Activated B cell treated with CpG ODN at 0.5 μM for 24 hours (primary cell): Measurements from ENCODE around the gene GLRX2. TPM values are rescaled to one million over a fixed set of nuclear protein-coding genes. Genes with fewer than 3 reads are reported as not detected.
A peak's percentile ranks its signal among the peaks of the same experiment; 100 is the strongest.
"Not testable (repeated sequence)": the region's sequence is repeated elsewhere in the genome, so short reads cannot be mapped to it uniquely, and the experiment has no call there.

ENCODE experiments used
- ATAC-seq: fragments of 200-7000 bp; cut with Tn5 transposase; one replicate; pipeline ENCODE4 v1.10.0; 2021; ENCODE audit warnings: low read depth, mild to moderate bottlenecking, moderate library complexity
- CTCF ChIA-PET: fragments of 350-600 bp; sonication (Branson Sonifier 250); formaldehyde crosslinking; loops from one replicate; lab custom pipeline; 2021; ENCODE audit warnings: antibody characterized with exemption; lab: Charles Lee
- POLR2A ChIA-PET: fragments of 350-600 bp; sonication (Branson Sonifier 250); formaldehyde crosslinking; loops from one replicate; lab custom pipeline; 2021; ENCODE audit warnings: antibody characterized with exemption; lab: Charles Lee
- DNase-seq: peaks from one replicate; pipeline ENCODE4 v3.0.0; 2022
- H3K27ac Mint-ChIP-seq: one replicate; pipeline ENCODE4 v1.8.0; 2020; ENCODE audit warnings: mixed read lengths
- H3K27me3 Mint-ChIP-seq: one replicate; pipeline ENCODE4 v1.8.0; 2021; ENCODE audit warnings: mixed read lengths
- H3K36me3 Mint-ChIP-seq: one replicate; pipeline ENCODE4 v1.8.0; 2021; ENCODE audit warnings: low read depth, mixed read lengths
- H3K4me1 Mint-ChIP-seq: one replicate; pipeline ENCODE4 v1.8.0; 2021; ENCODE audit warnings: mixed read lengths
- H3K4me3 Mint-ChIP-seq: one replicate; pipeline ENCODE4 v1.8.0; 2020; ENCODE audit warnings: mild to moderate bottlenecking, mixed read lengths
- H3K9me3 Mint-ChIP-seq: one replicate; pipeline ENCODE4 v1.8.0; 2020; ENCODE audit warnings: mixed read lengths
- CTCF ChIP-seq: fragments of 200-600 bp; IDR thresholded peaks from one replicate; pipeline ENCODE4 v1.8.0; 2022; ENCODE audit warnings: antibody characterized with exemption, mild to moderate bottlenecking
- intact Hi-C: fragments of 100-400 bp; cut with micrococcal nuclease; formaldehyde crosslinking; loops from one replicate; pipeline ENCODE4 v1.15.1; 2024
- total RNA-seq: library from RNA; stranded (reverse); gene quantifications from 2 replicates; pipeline ENCODE4 v1.2.3, GENCODE V29; 2022

GLRX2 gene
- total RNA-seq, 1 donor from 2014 or later: 14.4 TPM

GRCh38 chr1:193060115-193060403 lies 45.2 kb downstream of the GLRX2 start:
- H3K4me1 Mint-ChIP-seq: peaks cover 56% of the 10 kb centered on the region
- DNase-seq (no peak), ATAC-seq (no peak)
- POLR2A ChIA-PET: interaction anchor here (2.9 kb wide), 1 partner anchor 62 kb away, joined by 37 read pairs; the partner anchor contains the start of gene CDC73
- H3K27me3 Mint-ChIP-seq: no peaks in the 10 kb centered on the region
- H3K27ac Mint-ChIP-seq: peak overlapping the region; percentile 99
- TF ChIP-seq CTCF: no peak
- intact Hi-C loops: no loop called here
- peak overlapping the region; percentile 100 for H3K4me3 Mint-ChIP-seq
- H3K36me3 Mint-ChIP-seq: peaks cover 24% of the 10 kb centered on the region
- peaks cover 5% of the 10 kb centered on the region for H3K9me3 Mint-ChIP-seq
- CTCF ChIA-PET: no interaction called here

- ChIA-PET CTCF (interaction anchor here (0.8 to 1.8 kb wide), 7 partner anchors 11 to 582 kb away, joined by 3 to 8 read pairs (median 5); partner anchors contain the start of gene CDC73), POLR2A (interaction anchor here (0.6 to 2.9 kb wide), 11 partner anchors 8 to 450 kb away, joined by 3 to 50 read pairs (median 4); partner anchors contain the start of genes CDC73, GLRX2 and RGS2)
- DNase-seq (peak; percentile 85), ATAC-seq (peak; percentile 94)
- Mint-ChIP-seq H3K36me3 (peaks cover 24% of the 10 kb centered on the region), H3K9me3 (peaks cover 5% of the 10 kb centered on the region), H3K4me1 (peaks cover 54% of the 10 kb centered on the region), H3K27me3 (no peaks in the 10 kb centered on the region), H3K27ac (peak within 1 kb of the TSS; percentile 99), H3K4me3 (peak within 1 kb of the TSS; percentile 100)
- intact Hi-C loops: loop anchor here (1.0 to 10.0 kb wide), 9 partner anchors 11 to 1229 kb away; partner anchors contain the start of genes CDC73, GLRX2 and RGS1
- no peak for TF ChIP-seq CTCF
Observed at GRCh38 chr1:193059282-193060114, 45.7 kb downstream of the GLRX2 start, which contains the start of the genes RO60 and UCHL5. TSS of gene RO60 (plus strand) at chr1:193059612. CDS start at chr1:193069055, 9,443 bp downstream. TSS of gene UCHL5 (minus strand) at chr1:193059360. CDS start at chr1:193059260, 100 bp downstream.

GRCh38 chr1:193058529-193059281 lies 46.5 kb downstream of the GLRX2 start:
- Mint-ChIP-seq H3K27me3 (no peaks in the 10 kb centered on the region), H3K4me1 (peaks cover 49% of the 10 kb centered on the region), H3K4me3 (peak overlapping the region; percentile 100), H3K9me3 (peaks cover 5% of the 10 kb centered on the region), H3K27ac (peak overlapping the region; percentile 99), H3K36me3 (peaks cover 20% of the 10 kb centered on the region)
- ATAC-seq: peak; percentile 19
- TF ChIP-seq CTCF: no peak
- DNase-seq: peak; percentile 41
- ChIA-PET POLR2A (interaction anchor here (0.6 to 2.9 kb wide), 11 partner anchors 9 to 450 kb away, joined by 3 to 50 read pairs (median 4); partner anchors contain the start of genes CDC73, GLRX2 and RGS2), CTCF (interaction anchor here (0.6 to 1.8 kb wide), 10 partner anchors 12 to 584 kb away, joined by 3 to 8 read pairs (median 4); partner anchors contain the start of gene CDC73)
- intact Hi-C loops: loop anchor here (1.0 to 10.0 kb wide), 9 partner anchors 12 to 1230 kb away; partner anchors contain the start of genes CDC73, GLRX2 and RGS1

- H3K4me1 Mint-ChIP-seq: peaks cover 19% of the 10 kb centered on the region
- ChIA-PET CTCF (no interaction called here), POLR2A (no interaction called here)
- intact Hi-C loops: loop anchor here (2.0 to 10.0 kb wide), 2 partner anchors 19 to 481 kb away; no protein-coding TSS in a partner anchor
- no peaks in the 10 kb centered on the region for H3K27me3 Mint-ChIP-seq
- no peaks in the 10 kb centered on the region for H3K9me3 Mint-ChIP-seq
- peaks cover 21% of the 10 kb centered on the region for H3K36me3 Mint-ChIP-seq
- no peak overlapping the region for H3K27ac Mint-ChIP-seq
- TF ChIP-seq CTCF: no peak
- ATAC-seq (no peak), DNase-seq (no peak)
- no peak overlapping the region for H3K4me3 Mint-ChIP-seq
Observed at GRCh38 chr1:193054169-193054675, 51.0 kb downstream of the GLRX2 start.

GRCh38 chr1:193048913-193049312 lies 56.3 kb downstream of the GLRX2 start:
- H3K4me1 Mint-ChIP-seq, CTCF ChIA-PET, H3K27ac Mint-ChIP-seq, H3K9me3 Mint-ChIP-seq, POLR2A ChIA-PET, intact Hi-C loops, H3K4me3 Mint-ChIP-seq, ATAC-seq, DNase-seq, H3K27me3 Mint-ChIP-seq: not testable (repeated sequence)
- peaks cover 36% of the 10 kb centered on the region for H3K36me3 Mint-ChIP-seq
